Measurements from ENCODE around the gene CACNA1S.

Gene CACNA1S

GRCh38 chr1:201036188-201036842 lies 75.9 kb downstream of the CACNA1S start:
- Histone ChIP-seq H3K9ac (ENCODE audit: low read length) (no peak overlapping the region), H3K4me1 (ENCODE audit: insufficient read depth, low read length, severe bottlenecking) (no peaks in the 10 kb centered on the region)

GRCh38 chr1:201034671-201035070 lies 77.6 kb downstream of the CACNA1S start:
- Histone ChIP-seq H3K27ac (ENCODE audit: low read depth, low read length, poor library complexity, severe bottlenecking) (no peak overlapping the region), H3K27me3 (ENCODE audit: insufficient read depth, low read length) (0 out of 2 replicates have a peak, but pooled peaks cover 3% of the 10 kb centered on the region), H3K79me2 (ENCODE audit: insufficient read depth, low read length) (no peaks in the 10 kb centered on the region), H3K4me3 (ENCODE audit: low read depth, low read length, poor library complexity, severe bottlenecking) (no peak overlapping the region), H3F3A (ENCODE audit: insufficient read depth, low read length) (no peaks in the 10 kb centered on the region), H3K9me3 (ENCODE audit: low read length) (no peaks in the 10 kb centered on the region), H3K36me3 (ENCODE audit: insufficient read depth, low read length) (no peaks in the 10 kb centered on the region), H2AFZ (ENCODE audit: low read length) (no peak overlapping the region), H3K4me2 (ENCODE audit: low read length) (no peak overlapping the region), H4K20me1 (ENCODE audit: insufficient read depth, low read length) (no peaks in the 10 kb centered on the region), H3K9ac (ENCODE audit: low read length) (no peak overlapping the region), H3K9me2 (ENCODE audit: low read depth, low read length) (no peaks in the 10 kb centered on the region), H3K4me1 (ENCODE audit: insufficient read depth, low read length, severe bottlenecking) (no peaks in the 10 kb centered on the region)
- TF ChIP-seq CTCF (IDR thresholded peaks at IDR 0.05; ENCODE audit: low read length) (no peak), EZH2 (IDR thresholded peaks at IDR 0.05; ENCODE audit: borderline replicate concordance, low read length) (no peak)

More at GRCh38 chr1:201036188-201036842, 75.9 kb downstream of the CACNA1S start:
- H2AFZ ChIP-seq (ENCODE audit: low read length) = no peak overlapping the region
- no peaks in the 10 kb centered on the region for H3K79me2 ChIP-seq (ENCODE audit: insufficient read depth, low read length)
- no peak overlapping the region for H3K27ac ChIP-seq (ENCODE audit: low read depth, low read length, poor library complexity, severe bottlenecking)
- no peaks in the 10 kb centered on the region for H3F3A ChIP-seq (ENCODE audit: insufficient read depth, low read length)
- no peaks in the 10 kb centered on the region for H3K36me3 ChIP-seq (ENCODE audit: insufficient read depth, low read length)
- H3K27me3 ChIP-seq (ENCODE audit: insufficient read depth, low read length) = 0 out of 2 replicates have a peak, but pooled peaks cover 3% of the 10 kb centered on the region
- no peak overlapping the region for H3K4me3 ChIP-seq (ENCODE audit: low read depth, low read length, poor library complexity, severe bottlenecking)
- H3K9me2 ChIP-seq (ENCODE audit: low read depth, low read length) = no peaks in the 10 kb centered on the region
- no peak overlapping the region for H3K4me2 ChIP-seq (ENCODE audit: low read length)
- TF ChIP-seq EZH2 (IDR thresholded peaks at IDR 0.05; ENCODE audit: borderline replicate concordance, low read length) (no peak), CTCF (IDR thresholded peaks at IDR 0.05; ENCODE audit: low read length) (no peak)
- no peaks in the 10 kb centered on the region for H4K20me1 ChIP-seq (ENCODE audit: insufficient read depth, low read length)
- no peaks in the 10 kb centered on the region for H3K9me3 ChIP-seq (ENCODE audit: low read length)

DNA sequence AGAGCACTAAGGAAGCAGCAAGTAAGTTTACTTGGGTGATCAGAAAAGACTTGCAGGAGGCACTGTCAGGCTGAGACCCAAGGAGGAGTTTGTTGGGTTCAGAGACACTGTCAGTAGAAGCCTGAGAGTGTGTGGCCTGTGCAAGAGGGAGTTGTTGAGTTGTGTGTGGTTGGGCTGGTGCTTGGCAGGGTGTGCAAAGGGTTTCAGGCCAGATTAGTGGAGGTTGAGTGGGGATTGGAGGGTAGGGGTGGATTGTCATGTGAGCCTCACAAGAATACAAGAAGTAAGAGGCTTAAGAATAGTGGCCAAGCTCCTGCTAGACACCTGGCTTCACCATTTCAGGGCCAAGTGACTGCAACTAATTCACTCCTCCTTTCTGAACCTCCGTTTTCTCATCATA lies 79.8 kb downstream of the CACNA1S start:
- Histone ChIP-seq H3F3A (ENCODE audit: insufficient read depth, low read length) (no peaks in the 10 kb centered on the region), H3K27ac (ENCODE audit: low read depth, low read length, poor library complexity, severe bottlenecking) (no peak overlapping the region), H4K20me1 (ENCODE audit: insufficient read depth, low read length) (no peaks in the 10 kb centered on the region), H3K27me3 (ENCODE audit: insufficient read depth, low read length) (0 out of 2 replicates have a peak, but pooled peaks cover 7% of the 10 kb centered on the region), H3K4me3 (ENCODE audit: low read depth, low read length, poor library complexity, severe bottlenecking) (no peak overlapping the region), H3K9ac (ENCODE audit: low read length) (no peak overlapping the region), H2AFZ (ENCODE audit: low read length) (no peak overlapping the region), H3K4me2 (ENCODE audit: low read length) (no peak overlapping the region), H3K36me3 (ENCODE audit: insufficient read depth, low read length) (no peaks in the 10 kb centered on the region), H3K79me2 (ENCODE audit: insufficient read depth, low read length) (no peaks in the 10 kb centered on the region), H3K4me1 (ENCODE audit: insufficient read depth, low read length, severe bottlenecking) (no peaks in the 10 kb centered on the region), H3K9me2 (ENCODE audit: low read depth, low read length) (no peaks in the 10 kb centered on the region), H3K9me3 (ENCODE audit: low read length) (no peaks in the 10 kb centered on the region)
- TF ChIP-seq EZH2 (IDR thresholded peaks at IDR 0.05; ENCODE audit: borderline replicate concordance, low read length) (no peak), CTCF (IDR thresholded peaks at IDR 0.05; ENCODE audit: low read length) (no peak)
